ENCODE data around the gene A2M.

A2M gene

GRCh38 chr12:9073076-9073475, 42.6 kb downstream of the A2M start:
- Histone ChIP-seq H3K36me3 (ENCODE audit: control insufficient read depth in 1 of 2, insufficient read depth in 2 of 2, low read depth in 1 of 2, low read length in 2 of 2) (peaks cover 0 to 12% of the 10 kb centered on the region in 2 experiments), H3K27ac (ENCODE audit: low read length, poor library complexity, severe bottlenecking) (no peak overlapping the region), H3K23ac (ENCODE audit: low read length in 2 of 2) (no peak overlapping the region), H3K9ac (ENCODE audit: low read length) (no peak overlapping the region), H4K8ac (ENCODE audit: low read length) (no peak overlapping the region), H2AK5ac (ENCODE audit: low read length, severe bottlenecking) (no peak overlapping the region), H2AFZ (ENCODE audit: low read depth, low read length) (no peak overlapping the region), H2BK5ac (ENCODE audit: low read depth, low read length, poor library complexity, severe bottlenecking) (no peak overlapping the region), H3K9me3 (ENCODE audit: control insufficient read depth, low read length) (no peaks in the 10 kb centered on the region), H2BK120ac (ENCODE audit: low read depth, low read length) (no peak overlapping the region), H3K14ac (ENCODE audit: low read length in 2 of 2) (no peak overlapping the region), H3K4me3 (ENCODE audit: insufficient read depth in 1 of 2, low read depth in 1 of 2, low read length in 2 of 2) (no peak overlapping the region), H2BK12ac (ENCODE audit: low read length in 2 of 2) (no peak overlapping the region), H3K4me1 (ENCODE audit: control insufficient read depth, insufficient read depth, low read depth, low read length) (no peaks in the 10 kb centered on the region), H3K27me3 (ENCODE audit: control insufficient read depth in 1 of 2, insufficient read depth in 1 of 2, low read length in 2 of 2) (peaks cover 0 to 5% of the 10 kb centered on the region in 2 experiments), H3K4ac (ENCODE audit: low read depth in 1 of 2, low read length in 2 of 2) (no peak overlapping the region), H3K18ac (ENCODE audit: low read depth in 1 of 2, low read length in 2 of 2) (no peak overlapping the region), H4K91ac (ENCODE audit: low read length) (no peak overlapping the region), H3K4me2 (ENCODE audit: low read length, poor library complexity, severe bottlenecking) (no peak overlapping the region), H3K79me1 (replicated peaks; ENCODE audit: low read length, poor library complexity, severe bottlenecking) (no peaks in the 10 kb centered on the region), H2BK15ac (ENCODE audit: low read depth, poor library complexity, severe bottlenecking) (no peak overlapping the region)
- no peak for DNase-seq

GRCh38 chr12:9072481-9073038, 43.2 kb downstream of the A2M start:
- WGBS: 65% methylated on average over 2 of the region's 2 CpGs
- H3K23ac ChIP-seq (ENCODE audit: low read length in 2 of 2): no peak overlapping the region
- H3K18ac ChIP-seq (ENCODE audit: low read depth in 1 of 2, low read length in 2 of 2): no peak overlapping the region
- no peak overlapping the region for H4K8ac ChIP-seq (ENCODE audit: low read length)
- no peaks in the 10 kb centered on the region for H3K9me3 ChIP-seq (ENCODE audit: control insufficient read depth, low read length)
- H2AK5ac ChIP-seq (ENCODE audit: low read length, severe bottlenecking): no peak overlapping the region
- H3K14ac ChIP-seq (ENCODE audit: low read length in 2 of 2): no peak overlapping the region
- H3K79me1 ChIP-seq (replicated peaks; ENCODE audit: low read length, poor library complexity, severe bottlenecking): no peaks in the 10 kb centered on the region
- H3K4ac ChIP-seq (ENCODE audit: low read depth in 1 of 2, low read length in 2 of 2): no peak overlapping the region
- H3K4me3 ChIP-seq (ENCODE audit: insufficient read depth in 1 of 2, low read depth in 1 of 2, low read length in 2 of 2): no peak overlapping the region
- peaks cover 0 to 5% of the 10 kb centered on the region in 2 experiments for H3K27me3 ChIP-seq (ENCODE audit: control insufficient read depth in 1 of 2, insufficient read depth in 1 of 2, low read length in 2 of 2)
- peaks cover 0 to 12% of the 10 kb centered on the region in 2 experiments for H3K36me3 ChIP-seq (ENCODE audit: control insufficient read depth in 1 of 2, insufficient read depth in 2 of 2, low read depth in 1 of 2, low read length in 2 of 2)
- no peak overlapping the region for H3K27ac ChIP-seq (ENCODE audit: low read length, poor library complexity, severe bottlenecking)
- H2AFZ ChIP-seq (ENCODE audit: low read depth, low read length): no peak overlapping the region
- H3K4me1 ChIP-seq (ENCODE audit: control insufficient read depth, insufficient read depth, low read depth, low read length): no peaks in the 10 kb centered on the region
- no peak overlapping the region for H2BK12ac ChIP-seq (ENCODE audit: low read length in 2 of 2)
- no peak overlapping the region for H4K91ac ChIP-seq (ENCODE audit: low read length)
- H2BK15ac ChIP-seq (ENCODE audit: low read depth, poor library complexity, severe bottlenecking): no peak overlapping the region
- H2BK5ac ChIP-seq (ENCODE audit: low read depth, low read length, poor library complexity, severe bottlenecking): no peak overlapping the region
- no peak overlapping the region for H2BK120ac ChIP-seq (ENCODE audit: low read depth, low read length)
- no peak for DNase-seq
- no peak overlapping the region for H3K4me2 ChIP-seq (ENCODE audit: low read length, poor library complexity, severe bottlenecking)
- no peak overlapping the region for H3K9ac ChIP-seq (ENCODE audit: low read length)

GRCh38 chr12:9071969-9072368, 43.8 kb downstream of the A2M start:
- Histone ChIP-seq H2BK12ac (ENCODE audit: low read length in 2 of 2) (no peak overlapping the region), H3K4ac (ENCODE audit: low read depth in 1 of 2, low read length in 2 of 2) (no peak overlapping the region), H2BK15ac (ENCODE audit: low read depth, poor library complexity, severe bottlenecking) (no peak overlapping the region), H3K4me1 (ENCODE audit: control insufficient read depth, insufficient read depth, low read depth, low read length) (no peaks in the 10 kb centered on the region), H3K27ac (ENCODE audit: low read length, poor library complexity, severe bottlenecking) (no peak overlapping the region), H2AFZ (ENCODE audit: low read depth, low read length) (no peak overlapping the region), H3K14ac (ENCODE audit: low read length in 2 of 2) (no peak overlapping the region), H3K27me3 (ENCODE audit: control insufficient read depth in 1 of 2, insufficient read depth in 1 of 2, low read length in 2 of 2) (peaks cover 0 to 5% of the 10 kb centered on the region in 2 experiments), H3K18ac (ENCODE audit: low read depth in 1 of 2, low read length in 2 of 2) (no peak overlapping the region), H2BK5ac (ENCODE audit: low read depth, low read length, poor library complexity, severe bottlenecking) (no peak overlapping the region), H3K79me1 (replicated peaks; ENCODE audit: low read length, poor library complexity, severe bottlenecking) (no peaks in the 10 kb centered on the region), H3K23ac (ENCODE audit: low read length in 2 of 2) (no peak overlapping the region), H3K4me3 (ENCODE audit: insufficient read depth in 1 of 2, low read depth in 1 of 2, low read length in 2 of 2) (no peak overlapping the region), H3K4me2 (ENCODE audit: low read length, poor library complexity, severe bottlenecking) (no peak overlapping the region), H3K36me3 (ENCODE audit: control insufficient read depth in 1 of 2, insufficient read depth in 2 of 2, low read depth in 1 of 2, low read length in 2 of 2) (peaks cover 0 to 12% of the 10 kb centered on the region in 2 experiments), H2BK120ac (ENCODE audit: low read depth, low read length) (no peak overlapping the region), H3K9ac (ENCODE audit: low read length) (no peak overlapping the region), H4K91ac (ENCODE audit: low read length) (no peak overlapping the region), H2AK5ac (ENCODE audit: low read length, severe bottlenecking) (no peak overlapping the region), H3K9me3 (ENCODE audit: control insufficient read depth, low read length) (no peaks in the 10 kb centered on the region), H4K8ac (ENCODE audit: low read length) (no peak overlapping the region)
- WGBS: 95% methylated on average over 1 of the region's 1 CpG
- DNase-seq: no peak

- H3K4ac ChIP-seq (ENCODE audit: low read depth in 1 of 2, low read length in 2 of 2): no peak overlapping the region
- H4K8ac ChIP-seq (ENCODE audit: low read length): no peak overlapping the region
- H2BK12ac ChIP-seq (ENCODE audit: low read length in 2 of 2): no peak overlapping the region
- peaks cover 0 to 12% of the 10 kb centered on the region in 2 experiments for H3K36me3 ChIP-seq (ENCODE audit: control insufficient read depth in 1 of 2, insufficient read depth in 2 of 2, low read depth in 1 of 2, low read length in 2 of 2)
- no peak overlapping the region for H2BK120ac ChIP-seq (ENCODE audit: low read depth, low read length)
- H3K79me1 ChIP-seq (replicated peaks; ENCODE audit: low read length, poor library complexity, severe bottlenecking): no peaks in the 10 kb centered on the region
- H3K4me1 ChIP-seq (ENCODE audit: control insufficient read depth, insufficient read depth, low read depth, low read length): no peaks in the 10 kb centered on the region
- H3K9ac ChIP-seq (ENCODE audit: low read length): no peak overlapping the region
- H2BK5ac ChIP-seq (ENCODE audit: low read depth, low read length, poor library complexity, severe bottlenecking): no peak overlapping the region
- no peak overlapping the region for H3K14ac ChIP-seq (ENCODE audit: low read length in 2 of 2)
- no peak overlapping the region for H3K18ac ChIP-seq (ENCODE audit: low read depth in 1 of 2, low read length in 2 of 2)
- H3K27me3 ChIP-seq (ENCODE audit: control insufficient read depth in 1 of 2, insufficient read depth in 1 of 2, low read length in 2 of 2): peaks cover 0 to 5% of the 10 kb centered on the region in 2 experiments
- H4K91ac ChIP-seq (ENCODE audit: low read length): no peak overlapping the region
- no peaks in the 10 kb centered on the region for H3K9me3 ChIP-seq (ENCODE audit: control insufficient read depth, low read length)
- DNase-seq: no peak
- H2BK15ac ChIP-seq (ENCODE audit: low read depth, poor library complexity, severe bottlenecking): no peak overlapping the region
- no peak overlapping the region for H3K4me3 ChIP-seq (ENCODE audit: insufficient read depth in 1 of 2, low read depth in 1 of 2, low read length in 2 of 2)
- H3K4me2 ChIP-seq (ENCODE audit: low read length, poor library complexity, severe bottlenecking): no peak overlapping the region
- no peak overlapping the region for H2AFZ ChIP-seq (ENCODE audit: low read depth, low read length)
- no peak overlapping the region for H3K23ac ChIP-seq (ENCODE audit: low read length in 2 of 2)
- no peak overlapping the region for H2AK5ac ChIP-seq (ENCODE audit: low read length, severe bottlenecking)
- no peak overlapping the region for H3K27ac ChIP-seq (ENCODE audit: low read length, poor library complexity, severe bottlenecking)
Measured at GRCh38 chr12:9071518-9071917, 44.2 kb downstream of the A2M start.
